Endothelial cell (in vitro differentiated cells): ENCODE data around the gene ATP23. TPM values are rescaled to one million over a fixed set of nuclear protein-coding genes. Genes with fewer than 3 reads are reported as not detected.

Source experiments
- DNase-seq: peaks from one replicate; pipeline ENCODE4 v3.0.0; 2021; ENCODE audit warnings: low spot score
- H3K27ac Mint-ChIP-seq: one replicate; pipeline ENCODE4 v1.8.0; 2021; ENCODE audit warnings: mixed read lengths, inconsistent platforms; ENCODE audit not compliant: unreplicated experiment
- H3K27me3 Mint-ChIP-seq: one replicate; pipeline ENCODE4 v1.8.0; 2021; ENCODE audit warnings: mild to moderate bottlenecking, moderate library complexity, mixed read lengths, inconsistent platforms; ENCODE audit not compliant: unreplicated experiment
- H3K36me3 Mint-ChIP-seq: one replicate; pipeline ENCODE4 v1.8.0; 2021; ENCODE audit warnings: mild to moderate bottlenecking, low read depth, mixed read lengths, inconsistent platforms; ENCODE audit not compliant: unreplicated experiment
- H3K4me1 Mint-ChIP-seq: one replicate; pipeline ENCODE4 v1.8.0; 2021; ENCODE audit warnings: mild to moderate bottlenecking, mixed read lengths, inconsistent platforms; ENCODE audit not compliant: unreplicated experiment
- H3K4me3 Mint-ChIP-seq: one replicate; pipeline ENCODE4 v1.8.0; 2021; ENCODE audit warnings: mild to moderate bottlenecking, mixed read lengths, inconsistent platforms; ENCODE audit not compliant: unreplicated experiment
- H3K9me3 Mint-ChIP-seq: one replicate; pipeline ENCODE4 v1.8.0; 2021; ENCODE audit warnings: mixed read lengths, inconsistent platforms; ENCODE audit not compliant: unreplicated experiment
- total RNA-seq: library from RNA; stranded (reverse); fragmentation: NEBNext Ultra II Directional; extraction: Animal tissue kit (Norgen Biotek cat#: 25700); gene quantifications from one replicate; pipeline ENCODE4 v1.2.1, GENCODE V29; 2021; ENCODE audit not compliant: unreplicated experiment
- TF ChIP-seq, protein P1 (sequence below): fragments of 200-600 bp; sonication (generic); IDR thresholded peaks from one replicate; pipeline ENCODE4 v1.5.0; 2021; ENCODE audit warnings: antibody characterized with exemption; ENCODE audit not compliant: unreplicated experiment

Gene ATP23
- total RNA-seq, 1 donor from 2014 or later: 3.1 TPM

DNA sequence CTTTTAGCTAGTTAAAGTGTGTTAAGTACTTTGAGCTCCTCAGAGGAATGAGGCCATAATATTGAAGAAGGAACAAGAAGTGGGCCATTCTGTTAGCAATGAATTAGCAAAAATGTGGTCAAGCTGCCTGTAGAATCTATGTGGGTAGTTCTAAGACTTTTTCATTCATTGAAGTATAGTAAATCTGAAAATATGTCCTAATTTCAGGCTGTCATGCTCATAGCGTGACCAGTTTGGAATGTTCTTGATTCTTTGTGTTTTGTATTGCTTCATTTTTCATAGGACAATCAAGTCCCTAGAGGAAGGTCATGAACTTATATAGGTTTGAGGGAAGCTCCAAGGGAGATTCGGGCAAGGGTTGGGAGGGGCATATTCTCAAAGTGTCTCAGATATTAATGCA lies 11.4 kb downstream of the ATP23 start:
- Mint-ChIP-seq H3K27ac (no peak overlapping the region), H3K9me3 (peaks cover 3% of the 10 kb centered on the region), H3K36me3 (peaks cover 7% of the 10 kb centered on the region), H3K27me3 (no peaks in the 10 kb centered on the region), H3K4me3 (no peak overlapping the region), H3K4me1 (peaks cover 3% of the 10 kb centered on the region)
- no peak for DNase-seq
- TF ChIP-seq, protein P1, sequence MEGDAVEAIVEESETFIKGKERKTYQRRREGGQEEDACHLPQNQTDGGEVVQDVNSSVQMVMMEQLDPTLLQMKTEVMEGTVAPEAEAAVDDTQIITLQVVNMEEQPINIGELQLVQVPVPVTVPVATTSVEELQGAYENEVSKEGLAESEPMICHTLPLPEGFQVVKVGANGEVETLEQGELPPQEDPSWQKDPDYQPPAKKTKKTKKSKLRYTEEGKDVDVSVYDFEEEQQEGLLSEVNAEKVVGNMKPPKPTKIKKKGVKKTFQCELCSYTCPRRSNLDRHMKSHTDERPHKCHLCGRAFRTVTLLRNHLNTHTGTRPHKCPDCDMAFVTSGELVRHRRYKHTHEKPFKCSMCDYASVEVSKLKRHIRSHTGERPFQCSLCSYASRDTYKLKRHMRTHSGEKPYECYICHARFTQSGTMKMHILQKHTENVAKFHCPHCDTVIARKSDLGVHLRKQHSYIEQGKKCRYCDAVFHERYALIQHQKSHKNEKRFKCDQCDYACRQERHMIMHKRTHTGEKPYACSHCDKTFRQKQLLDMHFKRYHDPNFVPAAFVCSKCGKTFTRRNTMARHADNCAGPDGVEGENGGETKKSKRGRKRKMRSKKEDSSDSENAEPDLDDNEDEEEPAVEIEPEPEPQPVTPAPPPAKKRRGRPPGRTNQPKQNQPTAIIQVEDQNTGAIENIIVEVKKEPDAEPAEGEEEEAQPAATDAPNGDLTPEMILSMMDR: no peak

DNA sequence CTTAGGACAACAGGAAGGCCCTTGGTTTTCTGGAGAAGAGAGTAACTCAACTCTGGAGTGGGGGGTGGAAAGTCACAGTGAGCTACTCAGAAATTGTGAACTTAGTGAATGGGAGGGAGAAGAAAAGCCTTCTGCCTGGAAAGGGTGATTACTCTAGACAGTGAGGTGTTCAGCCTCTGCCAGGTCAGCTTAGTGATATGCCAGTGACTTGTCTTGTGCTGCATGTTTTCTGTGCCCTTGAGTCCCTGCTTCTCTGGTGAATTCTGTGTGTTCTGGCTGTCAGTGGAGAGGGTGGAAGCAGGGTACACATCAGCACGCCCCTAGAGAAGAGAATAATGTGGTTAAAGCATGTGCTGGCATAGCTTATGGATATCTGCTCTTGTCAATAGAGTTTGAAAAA lies 13.4 kb downstream of the ATP23 start:
- H3K4me1 Mint-ChIP-seq: peaks cover 3% of the 10 kb centered on the region
- H3K27me3 Mint-ChIP-seq: no peaks in the 10 kb centered on the region
- H3K27ac Mint-ChIP-seq: no peak overlapping the region
- H3K36me3 Mint-ChIP-seq: peaks cover 23% of the 10 kb centered on the region
- TF ChIP-seq, protein P1: no peak
- H3K9me3 Mint-ChIP-seq: peaks cover 3% of the 10 kb centered on the region
- no peak for DNase-seq
- no peak overlapping the region for H3K4me3 Mint-ChIP-seq

DNA sequence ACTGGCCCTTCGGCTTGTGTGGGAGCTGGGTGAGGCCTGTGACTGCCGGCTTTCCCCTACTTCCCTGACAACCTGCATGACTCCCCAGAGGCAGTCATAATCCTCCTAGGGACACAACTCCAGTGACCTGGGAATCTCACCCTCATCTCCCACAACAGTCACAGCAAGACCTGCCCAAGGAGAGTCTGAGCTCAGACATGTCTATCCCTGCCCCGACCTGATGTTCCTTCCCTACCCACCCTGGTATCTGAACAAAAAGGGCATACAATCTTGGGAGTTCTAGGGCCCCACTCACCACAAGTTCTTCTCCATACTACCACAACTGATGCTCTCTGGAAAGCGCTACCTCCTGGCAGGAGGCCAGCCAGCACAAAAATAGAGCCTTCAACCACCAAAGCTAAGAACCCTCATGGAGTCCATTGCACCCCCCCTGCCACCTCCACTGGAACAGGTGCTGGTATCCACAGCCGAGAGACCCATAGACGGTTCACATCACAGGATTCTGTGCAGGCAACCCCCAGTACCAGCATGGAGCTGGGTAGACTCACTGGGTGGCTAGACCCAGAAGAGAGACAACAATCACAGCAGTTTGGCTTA lies 16.8 kb downstream of the ATP23 start:
- TF ChIP-seq, protein P1: no peak
- H3K4me1 Mint-ChIP-seq: peaks cover 3% of the 10 kb centered on the region
- peaks cover 23% of the 10 kb centered on the region for H3K36me3 Mint-ChIP-seq
- DNase-seq: no peak
- peaks cover 3% of the 10 kb centered on the region for H3K9me3 Mint-ChIP-seq
- no peaks in the 10 kb centered on the region for H3K27me3 Mint-ChIP-seq
- no peak overlapping the region for H3K27ac Mint-ChIP-seq
- H3K4me3 Mint-ChIP-seq: no peak overlapping the region

DNA sequence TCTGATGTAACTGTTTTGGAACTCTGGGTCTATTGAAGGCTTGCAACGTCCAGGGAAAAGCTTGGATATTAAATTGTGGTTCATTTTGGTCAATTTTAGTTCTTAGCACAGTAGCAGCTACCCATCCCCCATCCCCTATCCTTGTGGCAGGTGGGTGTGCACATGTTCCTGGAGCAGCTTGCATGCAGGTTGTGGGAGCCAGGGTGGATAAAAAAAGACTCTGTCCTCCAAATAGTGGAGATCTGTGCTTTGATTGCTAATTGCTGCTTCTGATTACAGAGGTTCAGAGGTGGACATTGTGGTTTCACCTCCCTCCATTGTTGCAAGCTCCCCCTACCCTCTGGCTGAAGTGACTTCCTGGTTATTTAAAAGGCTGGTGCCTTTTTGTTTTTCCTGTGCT lies 23.1 kb downstream of the ATP23 start:
- no peaks in the 10 kb centered on the region for H3K4me1 Mint-ChIP-seq
- TF ChIP-seq, protein P1: no peak
- no peak for DNase-seq
- H3K27ac Mint-ChIP-seq: no peak overlapping the region
- peaks cover under 1% of the 10 kb centered on the region for H3K36me3 Mint-ChIP-seq
- H3K9me3 Mint-ChIP-seq: peaks cover 5% of the 10 kb centered on the region
- no peaks in the 10 kb centered on the region for H3K27me3 Mint-ChIP-seq
- H3K4me3 Mint-ChIP-seq: no peak overlapping the region

DNA sequence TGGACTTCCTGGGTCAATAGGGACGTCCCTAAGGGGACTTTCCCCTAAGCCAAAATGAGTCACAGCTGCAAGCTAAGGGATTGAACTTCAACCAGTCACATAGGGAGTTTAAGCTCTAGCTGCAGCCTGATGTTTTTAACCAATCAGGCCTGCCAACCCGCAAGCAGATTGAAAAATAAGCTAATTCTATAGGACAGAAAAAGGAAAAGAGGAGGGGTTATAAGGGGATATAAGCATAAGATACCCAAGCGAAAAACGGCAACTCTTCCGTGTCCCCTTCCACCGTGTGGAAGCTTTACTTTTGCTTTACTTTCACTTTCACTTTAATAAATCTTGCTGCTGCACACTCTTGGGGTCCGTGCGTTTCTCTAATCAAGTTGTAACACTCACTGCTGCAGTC lies 24.4 kb downstream of the ATP23 start:
- H3K27ac Mint-ChIP-seq: no peak overlapping the region
- no peaks in the 10 kb centered on the region for H3K36me3 Mint-ChIP-seq
- no peak for DNase-seq
- H3K4me3 Mint-ChIP-seq: no peak overlapping the region
- H3K27me3 Mint-ChIP-seq: no peaks in the 10 kb centered on the region
- TF ChIP-seq, protein P1: no peak
- peaks cover 5% of the 10 kb centered on the region for H3K9me3 Mint-ChIP-seq
- H3K4me1 Mint-ChIP-seq: no peaks in the 10 kb centered on the region
